ENCODE results near the gene CABLES1. TPM values are rescaled to one million over a fixed set of nuclear protein-coding genes. Genes with fewer than 3 reads are reported as not detected.
"Not testable (repeated sequence)": the region's sequence is repeated elsewhere in the genome, so short reads cannot be mapped to it uniquely, and the experiment has no call there.

The CABLES1 gene
- total RNA-seq, 4 donors from 2014 or later: 28.1 to 43.8 (median 37.6) TPM

- no peaks in the 10 kb centered on the region for H3K36me3 ChIP-seq
- no peaks in the 10 kb centered on the region for H3K9me3 ChIP-seq
- no peak for TF ChIP-seq CTCF (IDR thresholded peaks at IDR 0.05)
- TF ChIP-seq POLR2A (IDR thresholded peaks at IDR 0.05): no peak
- H3K27me3 ChIP-seq: no peaks in the 10 kb centered on the region
- 78 to 79% methylated on average over 14 of the region's 14 CpGs for WGBS, 2 donors
- H3K4me3 ChIP-seq (replicated peaks in 1 of 3): no peak overlapping the region
- H3K4me1 ChIP-seq: no peaks in the 10 kb centered on the region
- no peak for DNase-seq
- intact Hi-C loops (cut with DNase I): no loop called here
- H3K27ac ChIP-seq: no peak overlapping the region
These were observed 146.5 kb downstream of the CABLES1 start for GRCh38 chr18:23281626-23282436.

GRCh38 chr18:23282437-23282781 lies 147.1 kb downstream of the CABLES1 start:
- intact Hi-C loops (cut with DNase I): no loop called here
- Histone ChIP-seq H3K27ac (no peak overlapping the region), H3K9me3 (no peaks in the 10 kb centered on the region), H3K4me3 (replicated peaks in 1 of 3) (no peak overlapping the region), H3K36me3 (no peaks in the 10 kb centered on the region), H3K27me3 (no peaks in the 10 kb centered on the region), H3K4me1 (no peaks in the 10 kb centered on the region)
- no peak for TF ChIP-seq POLR2A (IDR thresholded peaks at IDR 0.05)
- no peak for TF ChIP-seq CTCF (IDR thresholded peaks at IDR 0.05)
- DNase-seq: no peak
- 80 to 94% methylated on average over 3 of the region's 6 CpGs for WGBS, 2 donors

- no peaks in the 10 kb centered on the region for H3K36me3 ChIP-seq
- H3K4me3 ChIP-seq (replicated peaks in 1 of 3): no peak overlapping the region
- 80 to 87% methylated on average over 2 of the region's 2 CpGs for WGBS, 2 donors
- no peaks in the 10 kb centered on the region for H3K27me3 ChIP-seq
- intact Hi-C loops (cut with DNase I): no loop called here
- DNase-seq: no peak
- H3K27ac ChIP-seq: no peak overlapping the region
- H3K4me1 ChIP-seq: no peaks in the 10 kb centered on the region
- no peaks in the 10 kb centered on the region for H3K9me3 ChIP-seq
- no peak for TF ChIP-seq CTCF (IDR thresholded peaks at IDR 0.05)
These were observed 148.7 kb downstream of the CABLES1 start for GRCh38 chr18:23283916-23284430.

- intact Hi-C loops (cut with DNase I): no loop called here
- H3K27me3 ChIP-seq: no peaks in the 10 kb centered on the region
- WGBS, 2 donors: 95 to 96% methylated on average over 2 of the region's 2 CpGs
These were observed 149.3 kb downstream of the CABLES1 start for GRCh38 chr18:23284629-23285028.

GRCh38 chr18:23285581-23285980 lies 150.3 kb downstream of the CABLES1 start:
- WGBS, 2 donors: 87 to 88% methylated on average over 12 of the region's 12 CpGs
- H3K36me3 ChIP-seq; H3K4me1 ChIP-seq; H3K27ac ChIP-seq; H3K27me3 ChIP-seq; intact Hi-C loops (cut with DNase I); H3K4me3 ChIP-seq (replicated peaks in 1 of 3); DNase-seq; H3K9me3 ChIP-seq: not testable (repeated sequence)

More at GRCh38 chr18:23284629-23285028, 149.3 kb downstream of the CABLES1 start:
- H3K4me1 ChIP-seq: no peaks in the 10 kb centered on the region
- H3K9me3 ChIP-seq: no peaks in the 10 kb centered on the region
- no peak overlapping the region for H3K27ac ChIP-seq
- no peak for DNase-seq
- H3K4me3 ChIP-seq (replicated peaks in 1 of 3): no peak overlapping the region
- no peaks in the 10 kb centered on the region for H3K36me3 ChIP-seq
- TF ChIP-seq CTCF (IDR thresholded peaks at IDR 0.05) (no peak), POLR2A (IDR thresholded peaks at IDR 0.05) (no peak)

Measured in thyroid gland (tissue), 4 donors.